Calu3 (cell line): Measurements from ENCODE around the gene TRPM8. TPM values are rescaled to one million over a fixed set of nuclear protein-coding genes. Genes with fewer than 3 reads are reported as not detected.

Source experiments
- BruUV-seq: library from RNA; stranded (reverse); fragments of 400-500 nt; replicated peaks from 2 replicates; lab custom pipeline; 2021; lab: Mats Ljungman, UMichigan
- CTCF ChIA-PET: fragments of 300-600 bp; sonication (Branson Sonifier 250); formaldehyde crosslinking; loops from one replicate; lab custom pipeline; 2022; ENCODE audit warnings: antibody characterized with exemption; lab: Charles Lee
- DNase-seq: peaks from one replicate; pipeline ENCODE4 v3.0.0; 2022
- H3K27ac Mint-ChIP-seq: one replicate; pipeline ENCODE4 v1.8.0; 2022; ENCODE audit warnings: mixed read lengths; ENCODE audit not compliant: unreplicated experiment
- H3K27me3 Mint-ChIP-seq: one replicate; pipeline ENCODE4 v1.8.0; 2022; ENCODE audit warnings: mixed read lengths; ENCODE audit not compliant: unreplicated experiment
- H3K36me3 Mint-ChIP-seq: one replicate; pipeline ENCODE4 v1.8.0; 2022; ENCODE audit warnings: mild to moderate bottlenecking, moderate library complexity, mixed read lengths; ENCODE audit not compliant: insufficient read depth, unreplicated experiment
- H3K4me1 Mint-ChIP-seq: one replicate; pipeline ENCODE4 v1.8.0; 2022; ENCODE audit warnings: mild to moderate bottlenecking, low read depth, mixed read lengths; ENCODE audit not compliant: unreplicated experiment
- H3K4me3 Mint-ChIP-seq: one replicate; pipeline ENCODE4 v1.8.0; 2022; ENCODE audit warnings: mild to moderate bottlenecking, low read depth, moderate library complexity, mixed read lengths; ENCODE audit not compliant: unreplicated experiment
- H3K9me3 Mint-ChIP-seq: one replicate; pipeline ENCODE4 v1.8.0; 2022; ENCODE audit warnings: low read depth, mixed read lengths; ENCODE audit not compliant: unreplicated experiment
- CTCF ChIP-seq: fragments of 200-600 bp; IDR thresholded peaks from one replicate; pipeline ENCODE4 v1.8.0; 2022; ENCODE audit warnings: antibody characterized with exemption; ENCODE audit not compliant: unreplicated experiment
- intact Hi-C: fragments of 100-400 bp; cut with micrococcal nuclease; formaldehyde crosslinking; loops from one replicate; pipeline ENCODE4 v1.10.0; 2022; ENCODE audit not compliant: unreplicated experiment
- total RNA-seq: library from RNA; stranded (reverse); gene quantifications from 2 replicates; pipeline ENCODE4 v1.2.3, GENCODE V29; 2022

Gene TRPM8
- total RNA-seq, 1 experiment from 2014 or later = 1.1 TPM

- H3K27me3 Mint-ChIP-seq = peaks cover 76% of the 10 kb centered on the region
- H3K4me1 Mint-ChIP-seq = peaks cover 19% of the 10 kb centered on the region
- CTCF ChIA-PET = no interaction called here
- TF ChIP-seq CTCF = no peak
- no TSS peak for BruUV-seq
- H3K9me3 Mint-ChIP-seq = peaks cover 5% of the 10 kb centered on the region
- H3K36me3 Mint-ChIP-seq = no peaks in the 10 kb centered on the region
- intact Hi-C loops = no loop called here
- H3K27ac Mint-ChIP-seq = no peak overlapping the region
- H3K4me3 Mint-ChIP-seq = no peak overlapping the region
- DNase-seq = peak; percentile 8
Observed at GRCh38 chr2:233905945-233906344, 11.2 kb upstream of the TRPM8 start.

- CTCF ChIA-PET = no interaction called here
- peaks cover 5% of the 10 kb centered on the region for H3K9me3 Mint-ChIP-seq
- intact Hi-C loops = no loop called here
- peaks cover 13% of the 10 kb centered on the region for H3K4me1 Mint-ChIP-seq
- no peak for DNase-seq
- no peaks in the 10 kb centered on the region for H3K36me3 Mint-ChIP-seq
- H3K4me3 Mint-ChIP-seq = no peak overlapping the region
- BruUV-seq = no TSS peak
- TF ChIP-seq CTCF = no peak
- no peak overlapping the region for H3K27ac Mint-ChIP-seq
- H3K27me3 Mint-ChIP-seq = peaks cover 84% of the 10 kb centered on the region
Observed at GRCh38 chr2:233907627-233908026, 9.5 kb upstream of the TRPM8 start.

GRCh38 chr2:233912691-233913423 is 4.3 kb upstream of the TRPM8 start:
- peak; percentile 69 for DNase-seq
- BruUV-seq = no TSS peak
- no peak for TF ChIP-seq CTCF
- intact Hi-C loops = no loop called here
- no peak overlapping the region for H3K27ac Mint-ChIP-seq
- no peak overlapping the region for H3K4me3 Mint-ChIP-seq
- no peaks in the 10 kb centered on the region for H3K9me3 Mint-ChIP-seq
- H3K36me3 Mint-ChIP-seq = no peaks in the 10 kb centered on the region
- peaks cover 86% of the 10 kb centered on the region for H3K27me3 Mint-ChIP-seq
- CTCF ChIA-PET = interaction anchor here (0.9 to 1.4 kb wide), 3 partner anchors 15 to 55 kb away, joined by 3 read pairs; no protein-coding TSS in a partner anchor
- no peaks in the 10 kb centered on the region for H3K4me1 Mint-ChIP-seq

GRCh38 chr2:233915128-233915527 is 2.0 kb upstream of the TRPM8 start:
- no peak for DNase-seq
- intact Hi-C loops = loop anchor here (1.0 kb wide), 1 partner anchor 61 kb away; the partner anchor contains the start of gene HJURP
- Mint-ChIP-seq H3K27ac (no peak overlapping the region), H3K27me3 (peaks cover 68% of the 10 kb centered on the region), H3K4me1 (no peaks in the 10 kb centered on the region), H3K9me3 (no peaks in the 10 kb centered on the region), H3K36me3 (no peaks in the 10 kb centered on the region), H3K4me3 (no peak overlapping the region)
- no TSS peak for BruUV-seq
- CTCF ChIA-PET = interaction anchor here (0.5 to 1.1 kb wide), 2 partner anchors 58 to 140 kb away, joined by 3 to 4 read pairs; no protein-coding TSS in a partner anchor
- TF ChIP-seq CTCF = no peak
